ENCODE results near the gene LY6G6C. TPM values are rescaled to one million over a fixed set of nuclear protein-coding genes. Genes with fewer than 3 reads are reported as not detected.
A peak's percentile ranks its signal among the peaks of the same experiment; 100 is the strongest.

Gene LY6G6C
- total RNA-seq, 1 donor from 2014 or later = 0.66 TPM

- peak overlapping the region; percentile 57 for H2AFZ ChIP-seq (ENCODE audit: low read depth, low read length)
- Mint-ChIP-seq H3K4me1 (ENCODE audit: low read depth, unreplicated experiment) (peaks cover 37% of the 10 kb centered on the region), H3K4me3 (ENCODE audit: unreplicated experiment) (peak overlapping the region; percentile 99), H3K36me3 (ENCODE audit: low read depth, unreplicated experiment) (peaks cover 16% of the 10 kb centered on the region), H3K9me3 (ENCODE audit: unreplicated experiment) (no peaks in the 10 kb centered on the region), H3K27me3 (ENCODE audit: low read depth, unreplicated experiment) (no peaks in the 10 kb centered on the region), H3K27ac (ENCODE audit: unreplicated experiment) (peak overlapping the region; percentile 99)
- H3K4me3 ChIP-seq (ENCODE audit: insufficient read depth, low read depth, low read length) = peak overlapping the region; percentile 18
- peak overlapping the region; percentile 93 for H3K4me2 ChIP-seq (ENCODE audit: low read length)
- H3K79me2 ChIP-seq (ENCODE audit: insufficient read depth, low read length) = peaks cover 46% of the 10 kb centered on the region
- TF ChIP-seq EZH2 (IDR thresholded peaks at IDR 0.05; ENCODE audit: insufficient read depth, low read length) = no peak
- no peak for TF ChIP-seq CTCF (IDR thresholded peaks at IDR 0.05; ENCODE audit: insufficient read depth, low read depth, low read length)
- peaks cover 15% of the 10 kb centered on the region for H3K36me3 ChIP-seq (ENCODE audit: insufficient read depth, low read length)
- DNase-seq (ENCODE audit: low read depth) (no peak), FAIRE-seq (no peak)
- peak overlapping the region; percentile 50 for H3K9ac ChIP-seq (ENCODE audit: low read length)
- H3K27me3 ChIP-seq (ENCODE audit: insufficient read depth, low read length) = no peaks in the 10 kb centered on the region
- H4K20me1 ChIP-seq (ENCODE audit: insufficient read depth, low read length) = peaks cover 28% of the 10 kb centered on the region
- peak overlapping the region; percentile 54 for H3K27ac ChIP-seq (ENCODE audit: low read depth, low read length)
- H3K9me3 ChIP-seq (ENCODE audit: insufficient read depth, low read depth, low read length) = no peaks in the 10 kb centered on the region
- peaks cover 42% of the 10 kb centered on the region for H3K4me1 ChIP-seq (ENCODE audit: insufficient read depth, low read length)
Measured at GRCh38 chr6:31737315-31737990, 15.9 kb upstream of the LY6G6C start.

GRCh38 chr6:31736768-31737314 is 15.3 kb upstream of the LY6G6C start:
- Histone ChIP-seq H3K36me3 (ENCODE audit: insufficient read depth, low read length) (peaks cover 21% of the 10 kb centered on the region), H4K20me1 (ENCODE audit: insufficient read depth, low read length) (peaks cover 34% of the 10 kb centered on the region), H3K4me1 (ENCODE audit: insufficient read depth, low read length) (peaks cover 42% of the 10 kb centered on the region), H3K79me2 (ENCODE audit: insufficient read depth, low read length) (peaks cover 51% of the 10 kb centered on the region), H3K4me2 (ENCODE audit: low read length) (peak overlapping the region; percentile 93), H3K9me3 (ENCODE audit: insufficient read depth, low read depth, low read length) (no peaks in the 10 kb centered on the region), H2AFZ (ENCODE audit: low read depth, low read length) (peak overlapping the region; percentile 49), H3K27me3 (ENCODE audit: insufficient read depth, low read length) (no peaks in the 10 kb centered on the region), H3K9ac (ENCODE audit: low read length) (peak overlapping the region; percentile 90), H3K27ac (ENCODE audit: low read depth, low read length) (peak overlapping the region; percentile 81), H3K4me3 (ENCODE audit: insufficient read depth, low read depth, low read length) (peak overlapping the region; percentile 88)
- Mint-ChIP-seq H3K36me3 (ENCODE audit: low read depth, unreplicated experiment) (peaks cover 18% of the 10 kb centered on the region), H3K27me3 (ENCODE audit: low read depth, unreplicated experiment) (no peaks in the 10 kb centered on the region), H3K4me3 (ENCODE audit: unreplicated experiment) (peak overlapping the region; percentile 99), H3K9me3 (ENCODE audit: unreplicated experiment) (no peaks in the 10 kb centered on the region), H3K27ac (ENCODE audit: unreplicated experiment) (peak overlapping the region; percentile 99), H3K4me1 (ENCODE audit: low read depth, unreplicated experiment) (peaks cover 41% of the 10 kb centered on the region)
- TF ChIP-seq EZH2 (IDR thresholded peaks at IDR 0.05; ENCODE audit: insufficient read depth, low read length) (no peak), CTCF (IDR thresholded peaks at IDR 0.05; ENCODE audit: insufficient read depth, low read depth, low read length) (no peak)
- no peak for DNase-seq (ENCODE audit: low read depth)
- no peak for FAIRE-seq

All from astrocyte (in vitro differentiated cells and primary cell).